ENCODE measurements around the gene MISP3. TPM values are rescaled to one million over a fixed set of nuclear protein-coding genes. Genes with fewer than 3 reads are reported as not detected.
A peak's percentile ranks its signal among the peaks of the same experiment; 100 is the strongest.

The MISP3 gene
- total and polyA plus RNA-seq, 8 donors, result 1.9 to 10.8 (median 2.6) TPM

DNA sequence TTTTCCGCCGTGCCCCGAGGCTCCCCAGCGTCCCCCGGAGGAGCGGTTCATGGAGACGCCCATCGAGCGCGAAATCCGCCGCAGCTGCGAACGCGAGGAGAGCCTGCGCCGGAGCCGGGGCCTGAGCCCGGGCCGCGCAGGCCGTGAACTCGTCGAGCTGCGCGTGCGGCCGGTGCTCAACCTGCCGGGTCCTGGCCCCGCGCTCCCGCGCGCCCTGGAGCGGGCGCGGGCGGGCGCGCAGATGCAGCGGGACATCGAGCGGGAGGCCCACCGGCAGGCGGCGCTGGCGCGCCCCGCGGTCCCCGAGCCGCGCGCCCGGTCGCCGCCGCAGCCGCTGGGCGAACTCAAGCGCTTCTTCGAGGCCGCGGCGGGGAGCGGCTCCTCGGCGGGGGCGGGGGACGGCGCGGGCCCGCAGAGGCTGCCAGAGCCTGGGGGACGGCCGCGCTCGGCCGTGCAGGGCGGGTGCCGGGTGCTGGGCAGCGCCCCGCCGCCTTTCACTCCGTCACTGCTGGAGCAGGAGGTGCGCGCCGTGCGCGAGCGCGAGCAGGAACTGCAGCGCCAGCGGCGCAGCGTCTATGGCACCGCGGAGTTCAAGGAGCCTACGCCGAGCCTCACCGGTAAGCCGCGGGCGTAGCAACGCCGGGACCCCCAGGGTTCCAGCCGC is 807 bp downstream of the MISP3 start:
- intact Hi-C loops (cut with DNase I), result no loop called here
- Histone ChIP-seq H3K4me3 (peak overlapping the region; percentile 76 to 85), H3K27ac (peak overlapping the region; percentile 93), H3K36me3 (no peaks in the 10 kb centered on the region), H3K27me3 (peaks cover 0 to 14% of the 10 kb centered on the region in 2 donors), H3K4me1 (peaks cover 15 to 63% of the 10 kb centered on the region in 2 donors), H3K9me3 (no peaks in the 10 kb centered on the region)
- peak; percentile 37 for ATAC-seq
- TF ChIP-seq, protein P1, sequence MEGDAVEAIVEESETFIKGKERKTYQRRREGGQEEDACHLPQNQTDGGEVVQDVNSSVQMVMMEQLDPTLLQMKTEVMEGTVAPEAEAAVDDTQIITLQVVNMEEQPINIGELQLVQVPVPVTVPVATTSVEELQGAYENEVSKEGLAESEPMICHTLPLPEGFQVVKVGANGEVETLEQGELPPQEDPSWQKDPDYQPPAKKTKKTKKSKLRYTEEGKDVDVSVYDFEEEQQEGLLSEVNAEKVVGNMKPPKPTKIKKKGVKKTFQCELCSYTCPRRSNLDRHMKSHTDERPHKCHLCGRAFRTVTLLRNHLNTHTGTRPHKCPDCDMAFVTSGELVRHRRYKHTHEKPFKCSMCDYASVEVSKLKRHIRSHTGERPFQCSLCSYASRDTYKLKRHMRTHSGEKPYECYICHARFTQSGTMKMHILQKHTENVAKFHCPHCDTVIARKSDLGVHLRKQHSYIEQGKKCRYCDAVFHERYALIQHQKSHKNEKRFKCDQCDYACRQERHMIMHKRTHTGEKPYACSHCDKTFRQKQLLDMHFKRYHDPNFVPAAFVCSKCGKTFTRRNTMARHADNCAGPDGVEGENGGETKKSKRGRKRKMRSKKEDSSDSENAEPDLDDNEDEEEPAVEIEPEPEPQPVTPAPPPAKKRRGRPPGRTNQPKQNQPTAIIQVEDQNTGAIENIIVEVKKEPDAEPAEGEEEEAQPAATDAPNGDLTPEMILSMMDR (IDR thresholded peaks at IDR 0.05), result peak in 1 of 2 donors; percentile 48
- peak in 3 of 4 donors; percentile 77 to 95 (median 84) for DNase-seq

DNA sequence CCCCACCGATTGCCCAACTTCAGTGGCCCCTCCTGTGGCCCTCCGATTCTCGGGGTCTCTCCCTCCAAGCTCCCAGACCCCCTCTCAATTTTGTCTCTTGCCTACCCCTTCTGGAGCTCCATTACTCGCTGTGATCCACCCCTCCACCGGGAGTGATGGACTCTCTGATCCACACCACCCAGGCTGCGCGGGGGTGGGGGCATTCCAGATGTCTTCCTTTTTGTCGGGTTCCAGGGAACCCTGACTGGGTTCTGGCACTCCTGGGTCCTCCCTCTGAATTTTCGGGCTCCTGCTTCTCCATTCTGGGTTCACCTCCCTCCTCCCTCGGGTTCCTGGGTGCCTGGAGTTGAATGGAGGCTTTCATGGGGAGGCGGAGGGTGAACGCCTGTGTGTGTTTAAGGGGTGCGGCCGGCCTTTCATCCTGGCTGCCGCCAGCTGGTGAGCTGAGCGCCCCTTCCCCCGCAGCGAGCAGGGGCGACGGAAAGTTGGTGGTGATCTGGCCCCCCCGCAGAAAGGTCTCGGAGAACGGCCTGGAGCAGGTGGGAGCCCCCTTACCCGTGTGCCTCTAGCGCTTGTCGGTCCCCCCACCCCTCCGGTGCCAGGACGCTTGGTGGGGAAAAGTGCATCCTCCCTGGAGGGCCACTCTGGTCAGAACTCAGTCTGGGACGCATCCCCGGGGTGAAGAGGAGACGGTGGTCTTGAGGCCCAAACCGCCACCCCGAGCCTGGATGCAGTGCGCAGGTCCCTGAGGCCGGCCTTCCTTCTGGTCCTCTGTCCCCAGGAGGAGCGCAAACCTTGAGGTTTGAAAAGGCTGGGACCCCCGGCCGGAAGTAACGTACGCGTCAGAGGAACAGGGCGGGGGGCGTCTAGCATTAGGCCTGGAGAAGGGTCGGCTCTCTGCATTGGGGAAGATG is 1.6 kb downstream of the MISP3 start:
- TF ChIP-seq, protein P1 (IDR thresholded peaks at IDR 0.05), result no peak
- Histone ChIP-seq H3K27ac (peak overlapping the region; percentile 93), H3K9me3 (no peaks in the 10 kb centered on the region), H3K4me1 (peaks cover 15 to 70% of the 10 kb centered on the region in 2 donors), H3K27me3 (peaks cover 0 to 14% of the 10 kb centered on the region in 2 donors), H3K36me3 (no peaks in the 10 kb centered on the region), H3K4me3 (peak overlapping the region; percentile 76 to 85)
- intact Hi-C loops (cut with DNase I), result no loop called here
- peak in 1 of 4 donors; percentile 33 for DNase-seq
- ATAC-seq, result peak; percentile 1

DNA sequence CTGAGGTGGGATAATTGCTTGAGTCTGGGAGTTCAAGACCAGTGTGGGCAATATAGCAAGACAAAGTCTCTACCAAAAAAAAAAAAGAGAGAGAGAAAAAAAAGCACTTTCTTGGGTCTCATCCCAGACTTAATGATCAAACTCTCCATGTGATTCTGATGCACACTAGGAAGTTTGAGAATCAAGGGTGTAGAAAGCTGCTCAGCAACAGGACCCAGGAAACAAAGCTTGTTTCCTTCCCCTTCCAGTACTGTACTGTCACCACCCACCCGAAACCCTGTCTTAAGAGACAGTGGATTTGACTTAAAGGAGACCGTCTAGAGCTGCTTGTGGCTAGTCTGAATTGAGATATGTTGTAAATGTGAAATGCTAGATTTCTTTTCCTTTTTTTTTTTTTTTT is 5.8 kb downstream of the MISP3 start:
- no peak for ATAC-seq
- intact Hi-C loops (cut with DNase I), result loop anchor here in 1 of 2 donors (5.0 kb wide), 1 partner anchor 201 kb away; the partner anchor contains the start of gene NANOS3
- H3K4me1 ChIP-seq, result peaks cover 12 to 80% of the 10 kb centered on the region in 2 donors
- H3K9me3 ChIP-seq, result no peaks in the 10 kb centered on the region
- DNase-seq, result no peak
- no peaks in the 10 kb centered on the region for H3K27me3 ChIP-seq
- no peaks in the 10 kb centered on the region for H3K36me3 ChIP-seq
- TF ChIP-seq, protein P1 (IDR thresholded peaks at IDR 0.05), result no peak
- H3K27ac ChIP-seq, result peak overlapping the region in 1 of 2 donors; percentile 78
- H3K4me3 ChIP-seq, result no peak overlapping the region

DNA sequence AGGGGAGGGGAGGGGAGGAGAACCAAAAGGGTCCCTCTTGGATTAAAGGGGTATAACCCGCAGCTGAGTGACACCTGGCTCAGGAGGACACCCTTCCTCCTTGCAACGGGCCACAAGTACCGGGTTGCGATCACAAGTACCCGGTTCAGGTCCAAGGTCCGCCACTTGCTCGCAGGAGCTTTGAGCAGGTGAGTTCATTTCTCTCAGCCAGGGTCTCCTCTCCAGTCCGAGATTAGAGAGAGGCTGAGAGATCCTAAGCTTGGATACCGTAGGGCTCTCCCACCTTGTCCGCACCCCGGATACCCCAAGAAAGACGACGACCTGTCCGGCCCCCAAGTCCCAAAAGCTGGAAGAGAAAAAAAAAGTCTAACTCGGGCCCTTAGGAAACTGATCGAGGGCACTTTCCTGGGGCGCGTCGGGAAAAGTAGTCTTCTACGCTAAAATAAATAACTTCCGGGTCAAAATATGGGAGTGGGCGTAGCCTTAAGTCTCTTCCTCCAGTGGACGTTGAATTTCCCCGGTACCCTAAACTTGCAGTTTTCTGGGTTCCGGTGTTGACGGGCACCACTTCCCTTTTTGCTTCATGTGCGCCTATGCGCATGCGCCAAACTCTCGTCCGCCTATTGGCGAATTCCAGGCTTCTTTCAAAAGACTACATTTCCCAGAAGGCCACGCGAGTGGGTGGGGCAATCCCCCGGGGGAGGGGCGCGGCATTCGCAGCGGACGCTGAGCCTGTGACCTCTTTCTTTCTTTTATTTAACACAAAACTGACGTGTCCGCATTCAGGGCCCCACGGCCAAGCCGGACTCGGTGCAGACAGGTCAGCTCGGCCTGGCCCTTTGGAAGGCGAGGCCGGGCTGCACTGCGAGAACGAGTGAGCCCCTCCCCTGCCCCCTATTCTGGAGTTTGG is 8.6 kb downstream of the MISP3 start:
- peak overlapping the region; percentile 84 to 92 for H3K27ac ChIP-seq
- no peaks in the 10 kb centered on the region for H3K27me3 ChIP-seq
- TF ChIP-seq, protein P1 (IDR thresholded peaks at IDR 0.05), result no peak
- DNase-seq, result peak; percentile 95 to 100 (median 99)
- no peaks in the 10 kb centered on the region for H3K9me3 ChIP-seq
- peak; percentile 95 for ATAC-seq
- H3K4me3 ChIP-seq, result peak overlapping the region; percentile 68 to 72
- H3K36me3 ChIP-seq, result no peaks in the 10 kb centered on the region
- intact Hi-C loops (cut with DNase I), result no loop called here
- H3K4me1 ChIP-seq, result peaks cover 8 to 55% of the 10 kb centered on the region in 2 donors

All from left lung (tissue), 10 donors.